Heart left ventricle (tissue), 16 donors: ENCODE data around the gene RPL29. TPM values are rescaled to one million over a fixed set of nuclear protein-coding genes. Genes with fewer than 3 reads are reported as not detected.
A peak's percentile ranks its signal among the peaks of the same experiment; 100 is the strongest.
"Not testable (repeated sequence)": the region's sequence is repeated elsewhere in the genome, so short reads cannot be mapped to it uniquely, and the experiment has no call there.

ENCODE experiments used
- ATAC-seq, 4 donors: fragments of 200-7000 bp; cut with Tn5 transposase; one replicate each; pipeline ENCODE4 v1.9.1; 2020 to 2022; ENCODE audit warnings: moderate library complexity in 4 of 4, mild to moderate bottlenecking in 3 of 4, moderate number of reproducible peaks in 1 of 4
- DNase-seq, 5 donors: peaks; one replicate each; pipeline ENCODE4 v3.0.0-alpha.2; 2020
- H3K27ac ChIP-seq, 12 donors: fragments of 200-600 bp; sonication (generic) in 4 of 12; one replicate each; pipeline versions ENCODE4 v1.5.0 to v1.8.0; 2016 to 2022; ENCODE audit warnings: mild to moderate bottlenecking in 2 of 12
- H3K27me3 ChIP-seq, 9 donors: fragments of 200-600 bp; sonication (generic) in 2 of 9; one replicate each; pipeline versions ENCODE4 v1.5.1 to v1.8.0; 2016 to 2022; ENCODE audit warnings: mild to moderate bottlenecking in 3 of 9
- H3K36me3 ChIP-seq, 9 donors: fragments of 200-600 bp; sonication (generic) in 2 of 9; one replicate each; pipeline versions ENCODE4 v1.5.0 to v1.8.0; 2018 to 2022; ENCODE audit warnings: mild to moderate bottlenecking in 2 of 9
- H3K4me1 ChIP-seq, 12 donors: fragments of 200-600 bp; sonication (generic) in 4 of 12; one replicate each; pipeline versions ENCODE4 v1.5.0 to v1.8.0; 2016 to 2022; ENCODE audit warnings: mild to moderate bottlenecking in 3 of 12
- H3K4me3 ChIP-seq, 12 donors: fragments of 200-600 bp; sonication (generic) in 4 of 12; one replicate each; pipeline versions ENCODE4 v1.5.0 to v1.8.0; 2017 to 2022; ENCODE audit warnings: mild to moderate bottlenecking in 9 of 12, moderate library complexity in 4 of 12
- H3K9me3 ChIP-seq, 12 donors: fragments of 200-600 bp; sonication (generic) in 4 of 12; one replicate each; pipeline versions ENCODE4 v1.5.0 to v1.8.0; 2016 to 2022; ENCODE audit warnings: mild to moderate bottlenecking in 1 of 12
- POLR2A ChIP-seq, 2 donors: fragments of 450-650 bp; IDR thresholded peaks; one replicate each; pipeline ENCODE4 v1.6.1; 2017; ENCODE audit warnings: antibody characterized with exemption in 2 of 2, mild to moderate bottlenecking in 2 of 2, moderate library complexity in 2 of 2
- WGBS, 4 donors: extraction: QIAGEN DNeasy Blood & Tissue Kit in 2 of 4; methylation state at CpG; one replicate each; pipeline versions ENCODE4 v1.1.5 to v1.1.7; 2013 to 2018; 5-methylcytosine and 5-hydroxymethylcytosine counted together
- intact Hi-C, 10 donors: fragments of 100-400 bp; cut with DNase I; formaldehyde crosslinking; loops; one replicate each; pipeline versions ENCODE4 v1.11.1 to v1.14.2; 2022
- long read RNA-seq, 3 donors: library from polyadenylated mRNA; unstranded; transcript quantifications; one replicate each; pipeline ENCODE4 v2.0.0, GENCODE V29; 2020 to 2021
- polyA plus RNA-seq, 2 donors: library from polyadenylated mRNA; stranded (reverse); fragments of 200-250 nt; gene quantifications; one replicate each; pipeline ENCODE4 v1.2.3, GENCODE V29; 2013
- total RNA-seq, 9 donors: library from RNA; depleted of rRNA in 2 of 9; stranded (reverse); fragments of >200 nt in 2 of 9; fragmentation: NEBNext Ultra II Directional in 3 of 9; extraction: Animal tissue kit (Norgen Biotek cat#: 25700) in 3 of 9; gene quantifications; one replicate each; pipeline versions ENCODE4 v1.1.0 to v1.2.4, GENCODE V29; 2016 to 2023
- TF ChIP-seq, protein P1 (sequence below), 12 donors: fragments of 200-600 bp; sonication (generic) in 4 of 12; IDR thresholded peaks; one replicate each; pipeline versions ENCODE4 v1.5.0 to v1.8.0; 2018 to 2022; ENCODE audit warnings: antibody characterized with exemption in 12 of 12, mild to moderate bottlenecking in 5 of 12
- donor health status: ischemic (EF 13 %, LVEDD 7.1; RV severe dilation, severe dysfunction).
- donor health status: healthy with polysubstance abuse.
- donor health status: DM: no; HTN: yes; CAD: no.
- donor health status: DM: no; HTN: no; CAD: no.
- donor health status: ischemic (EF 25% LVEDD 6.9; RV normal size, moderate dysfunction).
- donor health status: ischemic (EF 25% LVEDD 5.7; RV mildly dilated, moderate dysfunction).
- donor health status: healthy.
- donor health status: DM: yes; HTN: yes; CAD: no.
- donor health status: ischemic (EF 35%, LVEDD 5.7; RV mildly dilated, moderate dysfunction).
- donor health status: nonischemic (EF 11% LVEDD 7.7; RV severe dilation, severe dysfunction).
- donor health status: DM: yes; HTN: yes; CAD: no.
- donor health status: PGD.
- donor health status: ischemic (EF 29% LVEDD 5.4; RV normal size, mild dysfunction).
- donor health status: nonischemic (EF 23%, LVEDD 6.1; RV moderate dilation, normal function).

Gene RPL29
- total RNA-seq (100 to 1,000 TPM; 515 to 986 (median 681) TPM), polyA plus RNA-seq (1,000 to 10,000 TPM; 1,354 to 1,405 TPM)
- long read RNA-seq, donor 1, transcript RPL29-201 (4 exons, 723 nt): major isoform, 95 of 145 reads
- long read RNA-seq, donor 1, partial matches to known transcripts: 33 of 145 reads
- long read RNA-seq, donor 1, other reads (novel, unspliced or antisense): 16 of 145 reads
- long read RNA-seq, donor 2, transcript RPL29-201 (4 exons, 723 nt): major isoform, 77 of 104 reads
- long read RNA-seq, donor 2, partial matches to known transcripts: 19 of 104 reads
- long read RNA-seq, donor 2, other reads (novel, unspliced or antisense): 5 of 104 reads
- long read RNA-seq, donor 3, transcript RPL29-201 (4 exons, 723 nt): major isoform, 78 of 120 reads
- long read RNA-seq, donor 3, partial matches to known transcripts: 35 of 120 reads
- long read RNA-seq, donor 3, other reads (novel, unspliced or antisense): 7 of 120 reads

DNA sequence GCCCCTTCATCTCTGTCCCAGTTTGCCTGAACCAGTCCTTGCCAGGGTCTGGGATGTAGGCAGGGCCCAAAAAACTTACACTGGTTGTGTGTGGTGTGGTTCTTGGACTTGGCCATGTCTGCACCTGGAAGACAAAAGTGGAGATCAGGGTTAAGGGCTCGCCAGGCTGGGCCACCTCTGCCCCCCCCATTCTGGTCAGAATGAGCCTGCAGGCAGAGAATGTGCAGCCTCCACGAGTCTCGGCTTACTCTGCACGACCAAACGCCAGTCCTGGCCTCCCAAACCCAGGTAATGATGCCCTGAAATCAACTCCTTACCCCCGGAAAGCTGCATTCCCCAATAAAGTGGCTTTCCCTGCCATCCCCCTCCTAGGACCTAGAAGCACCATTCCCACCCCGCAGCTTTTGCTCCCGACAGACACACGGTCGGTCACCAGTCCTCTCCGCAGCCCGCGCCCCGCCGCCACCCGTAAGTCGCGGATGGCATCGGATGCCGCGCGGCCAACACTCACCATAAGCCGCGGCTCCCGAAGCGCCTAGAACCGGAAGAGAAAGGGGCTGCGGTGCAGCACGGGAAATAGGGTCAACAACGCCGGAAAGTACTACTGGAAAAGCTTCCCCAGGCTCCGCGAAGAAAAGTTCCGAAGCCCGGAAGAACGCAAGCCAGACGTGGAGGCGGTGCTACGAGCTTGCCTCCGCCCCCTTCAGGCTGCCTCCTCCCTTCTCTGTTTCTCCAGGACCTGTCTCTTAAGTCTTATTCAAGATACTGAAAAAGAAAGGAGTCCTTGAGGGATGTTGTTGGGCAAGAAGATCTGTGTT lies at the start of gene RPL29:
RPL29 (minus strand) TSS at position 550 of the 818 bp plus-strand sequence; CDS start at position 116, 434 bp downstream.
- Histone ChIP-seq H3K27me3 (no peaks in the 10 kb centered on the region), H3K27ac (peak within 1 kb of the TSS; percentile 63 to 95 (median 85)), H3K36me3 (peaks cover 0 to 42% (median 33%) of the 10 kb centered on the region in 9 donors), H3K9me3 (no peaks in the 10 kb centered on the region), H3K4me3 (peak within 1 kb of the TSS; percentile 67 to 94 (median 76)), H3K4me1 (peaks cover 0 to 25% (median 12%) of the 10 kb centered on the region in 12 donors)
- ATAC-seq (peak; percentile 91 to 96 (median 94)), DNase-seq (peak; percentile 90 to 93 (median 92))
- intact Hi-C loops: loop anchor here in 4 of 10 donors (1.0 to 10.0 kb wide), 4 partner anchors 53 to 339 kb away; partner anchors contain the start of genes GLYCTK (in 1 of the 4) and PARP3 (in 1 of the 4)
- 0 to 2% (median 1%) methylated on average over 39 to 40 of the region's 40 CpGs for WGBS, 4 donors
- TF ChIP-seq, protein P1, sequence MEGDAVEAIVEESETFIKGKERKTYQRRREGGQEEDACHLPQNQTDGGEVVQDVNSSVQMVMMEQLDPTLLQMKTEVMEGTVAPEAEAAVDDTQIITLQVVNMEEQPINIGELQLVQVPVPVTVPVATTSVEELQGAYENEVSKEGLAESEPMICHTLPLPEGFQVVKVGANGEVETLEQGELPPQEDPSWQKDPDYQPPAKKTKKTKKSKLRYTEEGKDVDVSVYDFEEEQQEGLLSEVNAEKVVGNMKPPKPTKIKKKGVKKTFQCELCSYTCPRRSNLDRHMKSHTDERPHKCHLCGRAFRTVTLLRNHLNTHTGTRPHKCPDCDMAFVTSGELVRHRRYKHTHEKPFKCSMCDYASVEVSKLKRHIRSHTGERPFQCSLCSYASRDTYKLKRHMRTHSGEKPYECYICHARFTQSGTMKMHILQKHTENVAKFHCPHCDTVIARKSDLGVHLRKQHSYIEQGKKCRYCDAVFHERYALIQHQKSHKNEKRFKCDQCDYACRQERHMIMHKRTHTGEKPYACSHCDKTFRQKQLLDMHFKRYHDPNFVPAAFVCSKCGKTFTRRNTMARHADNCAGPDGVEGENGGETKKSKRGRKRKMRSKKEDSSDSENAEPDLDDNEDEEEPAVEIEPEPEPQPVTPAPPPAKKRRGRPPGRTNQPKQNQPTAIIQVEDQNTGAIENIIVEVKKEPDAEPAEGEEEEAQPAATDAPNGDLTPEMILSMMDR (IDR thresholded peaks at IDR 0.05): peak in 8 of 12 donors; percentile 22 to 67 (median 30)
- peak in 1 of 2 donors; percentile 56 for TF ChIP-seq POLR2A (IDR thresholded peaks at IDR 0.05)

DNA sequence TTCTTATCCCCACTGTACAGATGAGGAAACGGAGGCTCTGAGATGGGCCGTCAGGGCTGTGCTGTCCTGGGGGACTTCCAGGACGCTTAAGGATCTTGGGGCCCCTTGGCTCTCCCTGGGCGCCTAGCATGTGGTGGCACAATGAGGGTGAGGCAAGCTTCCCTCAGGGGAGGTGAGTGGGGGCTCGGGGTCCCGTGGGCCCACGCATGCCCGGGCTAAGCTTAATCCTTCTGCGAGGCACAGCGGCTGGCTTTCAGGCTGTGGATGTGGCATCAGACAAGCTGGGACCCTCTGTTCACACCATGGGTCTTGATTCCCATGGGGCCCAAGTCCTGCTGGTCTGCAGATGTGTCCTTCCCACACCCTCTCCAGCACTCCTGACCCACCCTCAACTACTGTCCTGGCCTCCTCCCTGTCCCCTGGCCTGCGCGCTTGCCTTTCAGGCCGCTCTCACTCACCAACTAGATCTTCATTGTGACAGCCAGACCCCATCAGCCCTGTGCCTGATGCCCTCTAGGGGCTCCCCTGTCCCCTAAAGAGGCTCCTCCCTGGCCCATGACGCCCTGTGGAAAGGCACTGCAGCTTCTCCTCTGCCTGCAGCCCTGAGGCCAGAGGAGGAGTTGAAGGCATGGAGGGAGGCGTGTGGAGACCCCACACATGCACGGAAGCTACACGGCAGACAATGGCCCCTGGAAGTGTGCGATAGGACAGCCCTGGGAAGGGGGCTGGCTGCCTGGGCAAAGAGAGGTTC lies 49.3 kb upstream of the RPL29 start:
- no peak overlapping the region for H3K4me3 ChIP-seq
- TF ChIP-seq, protein P1 (IDR thresholded peaks at IDR 0.05): no peak
- no peak for TF ChIP-seq POLR2A (IDR thresholded peaks at IDR 0.05)
- no peaks in the 10 kb centered on the region for H3K9me3 ChIP-seq
- intact Hi-C loops: no loop called here
- ATAC-seq (no peak), DNase-seq (no peak)
- peaks cover 0 to 22% (median 18%) of the 10 kb centered on the region in 9 donors for H3K36me3 ChIP-seq
- H3K27ac ChIP-seq: peak overlapping the region in 3 of 12 donors; percentile 10 to 51 (median 15)
- no peaks in the 10 kb centered on the region for H3K27me3 ChIP-seq
- 92 to 95% (median 93%) methylated on average over 14 to 18 of the region's 18 CpGs for WGBS, 4 donors
- H3K4me1 ChIP-seq: peaks cover 2 to 61% (median 45%) of the 10 kb centered on the region in 12 donors

DNA sequence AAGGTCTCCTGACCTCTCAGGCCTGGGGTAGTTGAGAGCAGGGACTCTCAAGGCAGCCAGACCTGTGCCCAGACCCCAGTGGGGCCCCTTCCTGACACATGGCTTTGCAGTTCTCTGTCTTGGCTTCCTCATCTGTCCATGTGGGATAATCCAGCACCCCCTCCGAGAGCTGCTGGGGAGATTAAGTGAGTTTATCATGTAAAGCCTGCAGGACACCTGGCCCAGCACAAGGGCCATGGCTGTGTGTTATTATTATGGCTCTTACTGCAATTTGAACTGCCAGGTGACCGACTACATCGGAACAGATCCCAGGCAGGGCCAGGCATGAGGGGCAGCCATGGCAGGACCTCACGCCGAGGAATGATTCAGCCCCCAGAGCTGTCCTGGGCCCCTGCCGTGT lies 48.1 kb upstream of the RPL29 start:
- H3K9me3 ChIP-seq: no peaks in the 10 kb centered on the region
- H3K27ac ChIP-seq: no peak overlapping the region
- DNase-seq (no peak), ATAC-seq (no peak)
- H3K36me3 ChIP-seq: peaks cover 0 to 9% (median 5%) of the 10 kb centered on the region in 9 donors
- intact Hi-C loops: no loop called here
- peaks cover 2 to 59% (median 46%) of the 10 kb centered on the region in 12 donors for H3K4me1 ChIP-seq
- no peaks in the 10 kb centered on the region for H3K27me3 ChIP-seq
- TF ChIP-seq POLR2A (IDR thresholded peaks at IDR 0.05): no peak
- TF ChIP-seq, protein P1 (IDR thresholded peaks at IDR 0.05): no peak
- H3K4me3 ChIP-seq: no peak overlapping the region
- 87 to 95% (median 89%) methylated on average over 6 of the region's 6 CpGs for WGBS, 4 donors

DNA sequence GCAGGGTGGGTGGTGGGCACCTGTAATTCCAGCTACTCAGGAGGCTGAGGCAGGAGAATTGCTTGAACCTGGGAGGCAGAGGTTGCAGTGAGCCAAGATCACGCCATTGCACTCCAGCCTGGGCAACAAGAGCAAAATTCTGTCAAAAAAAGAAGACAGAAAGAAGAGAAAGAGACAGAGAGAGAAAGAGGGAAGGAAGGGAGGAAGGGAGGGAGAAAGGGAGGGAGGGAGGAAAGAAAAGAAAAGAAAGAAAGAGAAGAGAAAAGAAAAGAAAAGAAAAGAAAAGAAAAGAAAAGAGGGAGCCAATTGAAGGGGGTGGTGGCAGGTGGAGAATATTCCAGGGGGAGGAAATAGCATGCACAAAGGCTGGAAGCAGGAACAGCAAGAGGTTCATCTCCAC lies 47.3 kb upstream of the RPL29 start:
- 95 to 100% (median 96%) methylated on average over 1 of the region's 1 CpG for WGBS, 4 donors
- intact Hi-C loops, ATAC-seq, H3K36me3 ChIP-seq, H3K27me3 ChIP-seq, DNase-seq, H3K27ac ChIP-seq, H3K4me3 ChIP-seq, H3K9me3 ChIP-seq: not testable (repeated sequence)
- H3K4me1 ChIP-seq: peaks cover 2 to 55% (median 41%) of the 10 kb centered on the region in 12 donors
